ENCODE data around the gene ANKRD2. TPM values are rescaled to one million over a fixed set of nuclear protein-coding genes. Genes with fewer than 3 reads are reported as not detected.

ANKRD2 gene
- total RNA-seq, 1 experiment from 2014 or later, result 0.98 TPM

- Histone ChIP-seq H3K4me1 (ENCODE audit: control insufficient read depth, insufficient read depth, low read length) (peaks cover 13% of the 10 kb centered on the region), H3K27ac (ENCODE audit: low read length) (no peak overlapping the region), H3K27me3 (ENCODE audit: control insufficient read depth, insufficient read depth, low read length) (no peaks in the 10 kb centered on the region), H3K9me3 (ENCODE audit: control insufficient read depth, insufficient read depth, low read depth, low read length) (no peaks in the 10 kb centered on the region), H3K4me3 (ENCODE audit: low read depth in 2 of 2, low read length in 2 of 2) (no peak overlapping the region), H3K36me3 (ENCODE audit: control insufficient read depth, insufficient read depth, low read length) (no peaks in the 10 kb centered on the region)
- POLR2A ChIA-PET, result no interaction called here
- no peak for DNase-seq (ENCODE audit: low read depth, low spot score)
- CTCF ChIA-PET, result interaction anchor here (1.6 kb wide), 1 partner anchor 13 kb away, joined by 7 read pairs; the partner anchor contains the start of gene ANKRD2
- in situ Hi-C loops (cut with HindIII; ENCODE audit: low pct_unique_long_range_greater_than_20kb, low sequenced_read_pairs), result no loop called here
- TF ChIP-seq POLR2AphosphoS5 (IDR thresholded peaks at IDR 0.05; ENCODE audit: low read depth, low read length) (no peak), SIN3A (IDR thresholded peaks at IDR 0.05; ENCODE audit: borderline replicate concordance, insufficient read depth, low read depth, low read length) (no peak), TCF7L2 (IDR thresholded peaks at IDR 0.05; ENCODE audit: low read depth, low read length) (no peak)
- TF ChIP-seq, protein P1, sequence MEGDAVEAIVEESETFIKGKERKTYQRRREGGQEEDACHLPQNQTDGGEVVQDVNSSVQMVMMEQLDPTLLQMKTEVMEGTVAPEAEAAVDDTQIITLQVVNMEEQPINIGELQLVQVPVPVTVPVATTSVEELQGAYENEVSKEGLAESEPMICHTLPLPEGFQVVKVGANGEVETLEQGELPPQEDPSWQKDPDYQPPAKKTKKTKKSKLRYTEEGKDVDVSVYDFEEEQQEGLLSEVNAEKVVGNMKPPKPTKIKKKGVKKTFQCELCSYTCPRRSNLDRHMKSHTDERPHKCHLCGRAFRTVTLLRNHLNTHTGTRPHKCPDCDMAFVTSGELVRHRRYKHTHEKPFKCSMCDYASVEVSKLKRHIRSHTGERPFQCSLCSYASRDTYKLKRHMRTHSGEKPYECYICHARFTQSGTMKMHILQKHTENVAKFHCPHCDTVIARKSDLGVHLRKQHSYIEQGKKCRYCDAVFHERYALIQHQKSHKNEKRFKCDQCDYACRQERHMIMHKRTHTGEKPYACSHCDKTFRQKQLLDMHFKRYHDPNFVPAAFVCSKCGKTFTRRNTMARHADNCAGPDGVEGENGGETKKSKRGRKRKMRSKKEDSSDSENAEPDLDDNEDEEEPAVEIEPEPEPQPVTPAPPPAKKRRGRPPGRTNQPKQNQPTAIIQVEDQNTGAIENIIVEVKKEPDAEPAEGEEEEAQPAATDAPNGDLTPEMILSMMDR (IDR thresholded peaks at IDR 0.05), result no peak
- TF ChIP-seq, protein P2, sequence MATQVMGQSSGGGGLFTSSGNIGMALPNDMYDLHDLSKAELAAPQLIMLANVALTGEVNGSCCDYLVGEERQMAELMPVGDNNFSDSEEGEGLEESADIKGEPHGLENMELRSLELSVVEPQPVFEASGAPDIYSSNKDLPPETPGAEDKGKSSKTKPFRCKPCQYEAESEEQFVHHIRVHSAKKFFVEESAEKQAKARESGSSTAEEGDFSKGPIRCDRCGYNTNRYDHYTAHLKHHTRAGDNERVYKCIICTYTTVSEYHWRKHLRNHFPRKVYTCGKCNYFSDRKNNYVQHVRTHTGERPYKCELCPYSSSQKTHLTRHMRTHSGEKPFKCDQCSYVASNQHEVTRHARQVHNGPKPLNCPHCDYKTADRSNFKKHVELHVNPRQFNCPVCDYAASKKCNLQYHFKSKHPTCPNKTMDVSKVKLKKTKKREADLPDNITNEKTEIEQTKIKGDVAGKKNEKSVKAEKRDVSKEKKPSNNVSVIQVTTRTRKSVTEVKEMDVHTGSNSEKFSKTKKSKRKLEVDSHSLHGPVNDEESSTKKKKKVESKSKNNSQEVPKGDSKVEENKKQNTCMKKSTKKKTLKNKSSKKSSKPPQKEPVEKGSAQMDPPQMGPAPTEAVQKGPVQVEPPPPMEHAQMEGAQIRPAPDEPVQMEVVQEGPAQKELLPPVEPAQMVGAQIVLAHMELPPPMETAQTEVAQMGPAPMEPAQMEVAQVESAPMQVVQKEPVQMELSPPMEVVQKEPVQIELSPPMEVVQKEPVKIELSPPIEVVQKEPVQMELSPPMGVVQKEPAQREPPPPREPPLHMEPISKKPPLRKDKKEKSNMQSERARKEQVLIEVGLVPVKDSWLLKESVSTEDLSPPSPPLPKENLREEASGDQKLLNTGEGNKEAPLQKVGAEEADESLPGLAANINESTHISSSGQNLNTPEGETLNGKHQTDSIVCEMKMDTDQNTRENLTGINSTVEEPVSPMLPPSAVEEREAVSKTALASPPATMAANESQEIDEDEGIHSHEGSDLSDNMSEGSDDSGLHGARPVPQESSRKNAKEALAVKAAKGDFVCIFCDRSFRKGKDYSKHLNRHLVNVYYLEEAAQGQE (IDR thresholded peaks at IDR 0.05; ENCODE audit: insufficient read depth in 1 of 2, low read depth in 2 of 2, low read length in 1 of 2), result no peak
- BruUV-seq (replicated peaks), result no TSS peak
- no peak for ATAC-seq
- intact Hi-C loops (cut with micrococcal nuclease; ENCODE audit: unreplicated experiment), result no loop called here
These were observed 12.3 kb downstream of the ANKRD2 start for GRCh38 chr10:97584798-97585438.

- TF ChIP-seq, protein P1 (IDR thresholded peaks at IDR 0.05), result no peak
- TF ChIP-seq SIN3A (IDR thresholded peaks at IDR 0.05; ENCODE audit: borderline replicate concordance, insufficient read depth, low read depth, low read length), result no peak
- TF ChIP-seq TCF7L2 (IDR thresholded peaks at IDR 0.05; ENCODE audit: low read depth, low read length), result no peak
- POLR2A ChIA-PET, result no interaction called here
- Histone ChIP-seq H3K36me3 (ENCODE audit: control insufficient read depth, insufficient read depth, low read length) (no peaks in the 10 kb centered on the region), H3K4me1 (ENCODE audit: control insufficient read depth, insufficient read depth, low read length) (peaks cover 13% of the 10 kb centered on the region), H3K27ac (ENCODE audit: low read length) (peak overlapping the region; percentile 18; the same call in 1 of the 2 replicates), H3K4me3 (ENCODE audit: low read depth in 2 of 2, low read length in 2 of 2) (no peak overlapping the region), H3K27me3 (ENCODE audit: control insufficient read depth, insufficient read depth, low read length) (no peaks in the 10 kb centered on the region), H3K9me3 (ENCODE audit: control insufficient read depth, insufficient read depth, low read depth, low read length) (no peaks in the 10 kb centered on the region)
- in situ Hi-C loops (cut with HindIII; ENCODE audit: low pct_unique_long_range_greater_than_20kb, low sequenced_read_pairs), result no loop called here
- no peak for ATAC-seq
- intact Hi-C loops (cut with micrococcal nuclease; ENCODE audit: unreplicated experiment), result no loop called here
- DNase-seq (ENCODE audit: low read depth, low spot score), result no peak
- no TSS peak for BruUV-seq (replicated peaks)
- CTCF ChIA-PET, result interaction anchor here (0.5 kb wide), 1 partner anchor 86 kb away, joined by 3 read pairs; no protein-coding TSS in a partner anchor
These were observed 12.8 kb downstream of the ANKRD2 start for GRCh38 chr10:97585439-97585811.

Measured in Panc1 (cell line).